Stimulated activated memory B cell treated with anti-CD40 and anti-IgM and Interleukin-4, amounts not matched to agents 10 μg/mL and 1 μg/mL and 100 μg/mL, for 72 hours (primary cell): ENCODE data around the gene WWOX.

Experiments
- ATAC-seq: fragments of 150-1000 bp; cut with Tn5 transposase; 2 replicates; pipeline ENCODE4 v1.10.0; 2021
- H3K27ac Mint-ChIP-seq: one replicate; pipeline ENCODE4 v1.8.0; 2022; ENCODE audit warnings: mild to moderate bottlenecking, mixed read lengths
- H3K27me3 Mint-ChIP-seq: one replicate; pipeline ENCODE4 v1.8.0; 2022; ENCODE audit warnings: mixed read lengths
- H3K36me3 Mint-ChIP-seq: one replicate; pipeline ENCODE4 v1.8.0; 2022; ENCODE audit warnings: mixed read lengths
- H3K4me1 Mint-ChIP-seq: one replicate; pipeline ENCODE4 v1.8.0; 2022; ENCODE audit warnings: mixed read lengths
- H3K4me3 Mint-ChIP-seq: one replicate; pipeline ENCODE4 v1.8.0; 2022; ENCODE audit warnings: mild to moderate bottlenecking, moderate library complexity, mixed read lengths
- H3K9me3 Mint-ChIP-seq: one replicate; pipeline ENCODE4 v1.8.0; 2022; ENCODE audit warnings: mixed read lengths

Gene WWOX

DNA sequence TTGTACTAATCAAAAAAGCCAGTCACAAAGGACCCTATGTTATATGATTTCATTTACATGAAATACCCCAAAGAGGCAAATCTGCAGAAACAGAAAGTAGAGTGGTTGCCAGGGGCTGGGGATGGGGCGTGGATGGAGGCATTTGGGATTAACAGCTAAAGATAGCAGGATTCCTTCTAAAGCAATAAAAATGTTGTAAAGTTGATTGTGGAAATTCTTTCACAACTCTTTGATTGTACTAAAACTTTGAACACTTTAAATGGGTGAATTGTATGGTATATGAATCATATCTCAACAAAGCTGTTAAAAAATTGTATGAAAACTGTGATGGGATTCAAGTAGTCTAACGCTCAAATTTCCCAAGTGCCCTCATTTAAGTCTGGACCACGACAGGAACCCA is 870.3 kb downstream of the WWOX start:
- no peaks in the 10 kb centered on the region for H3K36me3 Mint-ChIP-seq
- H3K27me3 Mint-ChIP-seq = peaks cover 19% of the 10 kb centered on the region
- no peak for ATAC-seq
- H3K9me3 Mint-ChIP-seq = no peaks in the 10 kb centered on the region
- H3K27ac Mint-ChIP-seq = no peak overlapping the region
- H3K4me3 Mint-ChIP-seq = no peak overlapping the region
- H3K4me1 Mint-ChIP-seq = peaks cover 18% of the 10 kb centered on the region

DNA sequence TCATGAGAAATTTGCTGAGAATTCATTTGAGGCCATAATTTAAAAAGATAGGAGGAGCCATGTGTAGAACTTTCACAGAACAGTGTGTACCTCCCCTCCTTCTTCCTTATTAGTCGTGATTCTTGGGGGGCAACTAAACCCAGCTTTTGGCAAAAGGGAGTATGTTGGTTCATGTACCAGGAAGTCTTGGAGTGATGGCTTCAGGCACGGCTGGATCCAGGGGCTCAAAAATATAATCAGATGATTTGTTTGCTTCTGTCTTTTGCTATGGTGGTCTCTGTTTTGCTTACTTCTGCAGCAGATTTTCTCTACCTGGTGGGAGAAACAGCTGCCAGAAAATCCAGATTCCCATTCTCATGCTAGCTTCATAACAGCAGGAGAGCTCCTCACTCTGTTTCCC is 871.2 kb downstream of the WWOX start:
- Mint-ChIP-seq H3K4me3 (no peak overlapping the region), H3K36me3 (no peaks in the 10 kb centered on the region), H3K4me1 (peaks cover 18% of the 10 kb centered on the region), H3K27me3 (peaks cover 19% of the 10 kb centered on the region), H3K9me3 (no peaks in the 10 kb centered on the region), H3K27ac (no peak overlapping the region)
- no peak for ATAC-seq

DNA sequence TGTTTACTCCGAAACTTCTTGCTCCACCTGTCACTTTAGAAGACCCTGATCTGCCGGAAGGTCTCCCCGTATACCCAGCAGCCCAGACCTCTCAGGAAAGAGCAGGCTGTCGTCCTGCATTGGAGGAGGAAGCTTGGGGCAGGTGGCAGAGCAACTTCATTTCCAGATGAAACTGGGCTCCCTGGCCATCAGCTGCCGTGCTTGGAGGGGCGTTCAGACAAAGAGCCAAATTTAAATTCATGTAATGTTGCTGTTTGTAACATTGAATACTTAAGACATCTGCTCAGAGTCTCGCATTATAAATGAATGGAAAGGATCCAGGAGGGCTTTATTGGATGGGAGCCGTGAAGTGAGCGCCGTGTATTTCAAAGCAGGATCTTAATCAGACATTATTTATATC is 872.6 kb downstream of the WWOX start:
- no peaks in the 10 kb centered on the region for H3K9me3 Mint-ChIP-seq
- no peaks in the 10 kb centered on the region for H3K36me3 Mint-ChIP-seq
- no peak for ATAC-seq
- peaks cover 19% of the 10 kb centered on the region for H3K27me3 Mint-ChIP-seq
- no peak overlapping the region for H3K27ac Mint-ChIP-seq
- peaks cover 6% of the 10 kb centered on the region for H3K4me1 Mint-ChIP-seq
- no peak overlapping the region for H3K4me3 Mint-ChIP-seq

DNA sequence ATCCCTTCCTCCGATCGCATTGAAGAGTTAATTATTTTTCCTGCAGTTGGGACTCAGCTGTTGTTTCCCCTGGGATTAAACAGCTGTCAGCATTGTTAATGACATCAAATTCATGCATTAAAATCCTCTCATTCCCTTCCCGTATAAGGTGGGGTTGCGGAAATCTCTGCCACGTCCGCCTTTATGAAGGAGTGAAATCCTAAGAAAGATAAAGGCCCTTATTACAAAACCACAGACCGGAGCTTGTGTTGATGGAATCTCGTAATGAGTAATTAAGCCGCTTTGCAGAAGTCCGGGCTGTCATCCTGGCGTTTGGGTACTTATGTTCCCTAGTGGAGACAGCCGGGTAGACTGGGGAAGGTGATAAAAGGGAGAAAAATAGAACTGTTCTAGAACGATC is 873.5 kb downstream of the WWOX start:
- Mint-ChIP-seq H3K4me1 (no peaks in the 10 kb centered on the region), H3K4me3 (no peak overlapping the region), H3K36me3 (no peaks in the 10 kb centered on the region), H3K27me3 (peaks cover 10% of the 10 kb centered on the region), H3K9me3 (no peaks in the 10 kb centered on the region), H3K27ac (no peak overlapping the region)
- no peak for ATAC-seq

DNA sequence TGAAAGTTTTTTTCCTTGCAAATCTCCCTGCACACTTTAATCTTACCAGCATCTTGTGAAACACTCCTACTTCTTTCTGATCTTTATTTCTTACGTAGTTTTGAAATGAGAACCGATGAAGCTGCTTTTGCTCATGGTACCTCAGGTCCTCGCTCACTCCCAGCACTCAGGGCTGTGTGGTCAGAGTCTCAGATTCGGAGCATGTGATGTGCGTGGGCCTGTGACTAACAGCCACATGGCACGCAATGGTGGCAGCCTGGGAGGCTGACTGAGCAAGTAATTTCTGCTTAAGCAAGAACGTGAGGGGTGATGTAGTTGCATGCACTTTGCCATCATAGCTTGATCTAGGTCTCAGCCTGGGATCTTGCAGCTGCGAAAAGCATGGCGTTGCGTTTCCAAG is 876.8 kb downstream of the WWOX start:
- Mint-ChIP-seq H3K27me3 (no peaks in the 10 kb centered on the region), H3K4me1 (no peaks in the 10 kb centered on the region), H3K4me3 (no peak overlapping the region), H3K27ac (no peak overlapping the region), H3K36me3 (no peaks in the 10 kb centered on the region), H3K9me3 (no peaks in the 10 kb centered on the region)
- no peak for ATAC-seq

DNA sequence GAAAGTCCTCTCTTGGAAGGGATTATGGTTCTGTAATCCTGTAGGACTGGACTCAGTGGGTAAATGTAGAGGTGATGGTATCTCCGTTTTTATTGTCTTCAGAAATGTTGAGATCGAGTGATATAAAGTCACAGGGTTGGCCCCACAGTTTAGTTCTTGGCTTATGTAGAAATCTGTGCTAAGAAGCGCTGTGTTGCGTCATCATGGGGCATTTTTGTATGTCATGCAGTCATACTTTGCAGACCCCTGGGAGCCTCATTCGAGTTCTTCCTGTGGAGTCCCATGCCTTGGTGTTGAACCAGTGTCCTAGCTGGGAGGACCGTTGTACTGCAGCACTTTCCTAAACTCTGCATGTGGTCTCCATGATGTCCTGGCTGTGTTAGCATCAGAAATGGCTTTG is 881.4 kb downstream of the WWOX start:
- no peaks in the 10 kb centered on the region for H3K36me3 Mint-ChIP-seq

DNA sequence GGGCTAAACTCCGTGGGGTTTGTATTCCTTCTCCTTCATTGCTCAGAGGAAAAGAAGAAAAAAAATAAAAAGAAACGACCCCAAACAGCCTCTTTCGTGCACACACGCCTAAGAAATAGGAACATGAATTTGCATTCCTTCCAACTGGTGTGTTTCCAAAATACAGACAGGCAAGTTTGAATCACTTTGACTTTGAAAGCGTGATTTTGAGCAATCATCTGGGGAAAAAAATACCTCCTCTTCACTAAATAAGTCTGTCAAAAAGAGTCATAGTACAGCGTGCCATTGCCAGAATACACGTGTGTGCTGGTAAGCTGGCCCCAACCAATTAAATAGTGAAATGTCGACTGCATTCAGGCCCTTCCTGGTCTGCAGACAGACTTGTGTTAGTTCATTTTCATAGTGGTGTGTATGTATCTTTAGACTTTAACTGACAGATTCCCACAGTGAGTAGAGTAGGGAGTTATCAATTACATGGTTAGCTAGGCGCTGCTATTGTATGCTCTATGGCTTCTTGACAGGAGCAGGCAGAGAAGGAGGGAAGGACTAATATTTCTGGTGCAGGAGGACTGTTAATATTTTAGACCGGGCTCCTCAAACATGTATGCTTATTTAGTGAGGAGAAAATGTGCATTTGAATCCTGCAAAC is 882.8 kb downstream of the WWOX start:
- no peaks in the 10 kb centered on the region for H3K9me3 Mint-ChIP-seq
- no peak overlapping the region for H3K4me3 Mint-ChIP-seq
- no peaks in the 10 kb centered on the region for H3K4me1 Mint-ChIP-seq
- no peaks in the 10 kb centered on the region for H3K36me3 Mint-ChIP-seq
- no peaks in the 10 kb centered on the region for H3K27me3 Mint-ChIP-seq
- no peak overlapping the region for H3K27ac Mint-ChIP-seq
- ATAC-seq = no peak

More for the DNA sequence above, 881.4 kb downstream of the WWOX start:
- ATAC-seq = no peak
- H3K4me1 Mint-ChIP-seq = no peaks in the 10 kb centered on the region
- no peak overlapping the region for H3K27ac Mint-ChIP-seq
- no peaks in the 10 kb centered on the region for H3K27me3 Mint-ChIP-seq
- H3K9me3 Mint-ChIP-seq = no peaks in the 10 kb centered on the region
- H3K4me3 Mint-ChIP-seq = no peak overlapping the region

DNA sequence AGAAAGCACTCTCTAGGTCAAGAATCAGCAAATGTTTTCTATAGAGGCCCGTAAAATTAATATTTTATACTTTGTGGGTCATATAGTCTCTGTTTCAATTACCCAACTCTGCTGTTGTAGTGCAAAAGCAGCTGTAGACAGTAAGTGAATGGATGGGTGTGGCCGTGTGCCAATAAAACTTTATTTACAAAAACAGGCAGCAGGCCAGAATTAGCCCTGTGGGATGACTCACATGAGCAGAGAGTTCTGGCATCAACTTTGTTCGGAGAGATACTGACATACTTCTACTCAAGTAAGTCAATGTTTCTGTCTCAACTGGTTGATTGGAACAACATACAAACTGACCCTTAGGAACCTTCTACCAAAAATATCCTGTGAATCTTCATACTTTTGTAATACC is 884.9 kb downstream of the WWOX start:
- no peaks in the 10 kb centered on the region for H3K36me3 Mint-ChIP-seq
- no peak for ATAC-seq
- H3K27me3 Mint-ChIP-seq = no peaks in the 10 kb centered on the region
- H3K9me3 Mint-ChIP-seq = no peaks in the 10 kb centered on the region
- H3K27ac Mint-ChIP-seq = no peak overlapping the region
- no peak overlapping the region for H3K4me3 Mint-ChIP-seq
- peaks cover 2% of the 10 kb centered on the region for H3K4me1 Mint-ChIP-seq

DNA sequence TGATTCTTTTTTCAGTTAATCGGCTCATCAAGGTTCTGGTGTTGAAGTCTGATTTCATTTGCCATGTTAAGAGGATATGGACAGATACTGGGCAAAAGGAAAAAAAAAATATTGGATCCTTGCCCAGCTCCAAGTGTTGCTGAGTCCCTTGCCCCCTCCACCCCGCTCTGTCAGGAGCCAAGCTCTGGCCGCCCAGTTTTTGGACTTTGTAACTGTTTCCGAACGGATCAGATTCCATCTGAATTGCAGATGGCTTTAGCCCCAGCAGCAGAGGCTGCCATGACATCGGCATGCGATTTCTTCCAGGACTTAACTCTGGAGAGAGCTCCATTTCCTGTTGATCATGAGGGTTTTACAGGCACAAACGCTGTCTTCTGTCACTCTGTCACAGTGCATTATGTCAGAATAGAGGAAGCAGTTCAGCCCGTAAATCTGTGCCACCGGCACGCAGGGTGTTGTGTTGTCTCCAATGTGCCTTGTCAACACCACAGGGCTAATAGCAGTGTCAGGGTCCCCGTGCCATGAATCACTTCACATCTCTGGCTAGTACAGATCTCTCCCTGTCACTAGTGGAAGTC is 885.5 kb downstream of the WWOX start:
- H3K27me3 Mint-ChIP-seq = no peaks in the 10 kb centered on the region
- H3K9me3 Mint-ChIP-seq = no peaks in the 10 kb centered on the region
- no peak overlapping the region for H3K27ac Mint-ChIP-seq
- ATAC-seq = no peak
- H3K36me3 Mint-ChIP-seq = no peaks in the 10 kb centered on the region
- H3K4me1 Mint-ChIP-seq = peaks cover 8% of the 10 kb centered on the region
- H3K4me3 Mint-ChIP-seq = no peak overlapping the region

DNA sequence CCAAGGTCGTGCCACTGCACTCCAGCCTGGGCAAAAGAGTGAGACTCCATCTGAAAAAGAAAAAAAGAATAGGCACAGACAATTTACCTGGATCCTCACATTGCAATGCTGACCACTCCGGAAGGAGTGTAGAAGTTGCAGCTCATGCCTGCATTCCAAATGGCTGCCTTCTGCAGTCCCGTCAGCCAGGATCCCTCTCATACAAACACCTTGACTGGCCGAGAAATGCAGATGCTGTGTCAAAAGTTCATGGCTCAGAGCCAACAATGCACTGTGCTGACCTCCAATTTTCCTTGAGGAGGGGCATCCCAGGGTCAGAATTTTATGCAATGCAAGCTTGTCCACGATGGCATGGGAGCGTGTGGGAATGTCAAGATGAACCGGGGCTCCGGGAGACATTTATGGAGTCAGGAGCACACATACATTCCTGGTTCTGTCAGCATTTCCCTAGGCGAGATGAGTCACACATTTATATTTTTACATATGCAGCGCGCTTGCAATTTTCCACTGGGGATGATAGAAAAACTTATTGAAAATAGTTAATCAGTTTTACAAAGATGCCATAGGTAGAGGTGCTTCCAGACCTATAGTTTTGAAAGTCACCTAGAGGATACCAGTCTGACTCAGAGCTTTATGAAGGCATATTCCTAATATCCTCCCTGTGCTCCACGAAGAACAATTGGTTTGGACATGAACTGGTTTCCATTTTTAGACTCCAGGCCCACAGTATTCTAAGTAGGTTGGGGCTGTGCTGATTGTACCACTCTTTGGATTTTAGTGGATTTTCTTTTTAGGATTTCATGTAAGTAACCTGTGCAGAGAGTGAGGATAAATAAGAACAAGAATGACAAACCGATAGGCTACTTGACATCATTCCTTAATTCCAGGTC is 886.5 kb downstream of the WWOX start:
- Mint-ChIP-seq H3K36me3 (no peaks in the 10 kb centered on the region), H3K9me3 (no peaks in the 10 kb centered on the region), H3K27me3 (no peaks in the 10 kb centered on the region), H3K27ac (no peak overlapping the region), H3K4me3 (no peak overlapping the region), H3K4me1 (peaks cover 18% of the 10 kb centered on the region)
- ATAC-seq = no peak

DNA sequence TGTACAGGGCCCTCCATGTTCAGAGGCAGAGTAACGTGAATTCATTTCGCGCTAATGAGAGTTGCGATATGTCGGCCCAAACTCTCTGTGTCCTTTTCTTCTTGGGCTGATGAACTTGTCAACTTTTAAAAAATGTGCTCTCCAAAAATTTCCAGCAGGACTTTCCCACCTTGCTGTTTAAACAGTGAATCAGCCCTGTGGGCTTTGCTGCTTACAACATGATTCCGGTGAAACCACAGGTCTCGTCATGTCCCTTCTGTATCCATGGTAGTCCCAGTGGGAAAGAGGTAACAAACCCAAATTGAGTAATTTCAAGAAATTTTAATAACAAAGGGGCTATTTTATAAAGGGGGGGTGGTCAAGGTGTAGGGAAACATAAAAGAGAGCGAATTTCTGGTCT is 888.2 kb downstream of the WWOX start:
- H3K27me3 Mint-ChIP-seq = no peaks in the 10 kb centered on the region
- H3K9me3 Mint-ChIP-seq = no peaks in the 10 kb centered on the region
- H3K4me3 Mint-ChIP-seq = no peak overlapping the region
- H3K27ac Mint-ChIP-seq = no peak overlapping the region
- no peaks in the 10 kb centered on the region for H3K36me3 Mint-ChIP-seq
- H3K4me1 Mint-ChIP-seq = peaks cover 19% of the 10 kb centered on the region
- ATAC-seq = no peak

DNA sequence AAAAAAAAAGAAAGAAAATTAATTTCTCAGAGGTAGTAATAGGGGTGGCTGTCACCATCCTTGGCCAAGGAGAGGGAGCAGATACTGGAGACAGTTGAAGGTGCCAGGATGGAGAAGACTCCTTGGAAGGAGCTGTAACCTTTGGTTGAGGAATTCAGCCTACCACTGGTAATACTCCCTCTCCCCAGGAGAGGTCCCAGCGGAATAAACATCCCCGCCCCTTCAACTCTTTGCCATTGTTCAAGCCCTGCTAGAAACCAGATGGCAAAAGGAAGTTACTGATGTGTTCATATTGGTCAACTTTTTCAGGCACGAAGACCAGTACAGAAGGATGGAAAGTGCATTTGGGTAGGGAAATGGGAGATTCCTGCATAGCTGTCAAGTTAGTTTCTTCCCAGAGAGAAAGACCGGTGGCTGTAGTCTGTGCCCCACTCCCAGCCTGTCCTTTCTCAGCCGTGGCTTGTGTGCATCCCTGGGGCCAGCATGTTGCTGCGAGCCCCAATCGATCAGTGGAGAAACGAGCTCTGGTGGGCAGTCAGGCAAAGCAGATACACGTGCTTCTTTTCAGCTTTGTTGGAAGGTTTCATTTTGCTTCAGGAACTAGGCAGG is 889.0 kb downstream of the WWOX start:
- ATAC-seq = no peak
- Mint-ChIP-seq H3K27ac (no peak overlapping the region), H3K4me3 (no peak overlapping the region), H3K4me1 (peaks cover 19% of the 10 kb centered on the region), H3K27me3 (no peaks in the 10 kb centered on the region), H3K36me3 (no peaks in the 10 kb centered on the region), H3K9me3 (no peaks in the 10 kb centered on the region)

DNA sequence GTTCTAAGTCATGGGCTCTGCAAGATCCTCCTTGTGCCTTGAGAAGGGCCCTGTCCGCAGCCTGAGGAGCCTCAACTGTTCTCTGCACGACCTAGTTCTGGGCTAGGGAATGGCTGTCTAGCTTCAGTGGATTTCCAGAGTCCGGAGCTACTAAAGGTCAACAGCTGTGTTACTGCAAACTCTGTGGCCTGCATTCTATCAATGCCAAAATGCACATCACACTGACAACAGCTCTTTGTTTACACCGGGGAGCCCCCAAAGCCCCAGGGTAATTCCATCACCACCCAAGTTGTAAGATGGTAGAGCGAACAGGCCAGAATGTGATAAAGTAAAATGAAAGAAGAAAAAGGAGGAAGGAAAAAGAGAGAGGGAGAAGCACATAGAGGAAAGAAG is 890.9 kb downstream of the WWOX start:
- H3K36me3 Mint-ChIP-seq = no peaks in the 10 kb centered on the region
- ATAC-seq = peak; percentile 57
- peak overlapping the region; percentile 2 for H3K4me3 Mint-ChIP-seq
- peaks cover 19% of the 10 kb centered on the region for H3K4me1 Mint-ChIP-seq
- H3K27ac Mint-ChIP-seq = peak overlapping the region; percentile 91
- no peaks in the 10 kb centered on the region for H3K9me3 Mint-ChIP-seq
- no peaks in the 10 kb centered on the region for H3K27me3 Mint-ChIP-seq

DNA sequence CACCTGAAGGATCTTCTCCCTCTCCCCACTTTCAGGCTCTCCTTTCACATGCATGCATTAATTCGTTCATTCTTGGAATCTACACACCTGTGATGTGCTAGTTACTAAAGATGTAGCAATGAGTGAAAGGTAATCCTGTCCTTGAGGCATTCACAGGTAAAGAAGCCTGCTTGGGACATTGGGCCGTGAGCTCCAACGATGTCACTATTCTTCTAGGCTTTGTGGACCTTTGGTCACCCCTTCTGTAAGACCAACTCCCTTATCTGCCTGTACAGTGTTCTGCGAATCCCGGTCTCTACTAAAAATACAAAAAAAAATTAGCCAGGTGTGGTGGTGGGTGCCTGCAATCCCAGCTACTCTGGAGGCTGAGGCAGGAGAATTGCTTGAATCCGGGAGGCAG is 892.5 kb downstream of the WWOX start:
- Mint-ChIP-seq H3K27ac (no peak overlapping the region), H3K27me3 (no peaks in the 10 kb centered on the region), H3K4me3 (no peak overlapping the region), H3K36me3 (no peaks in the 10 kb centered on the region), H3K4me1 (peaks cover 19% of the 10 kb centered on the region), H3K9me3 (no peaks in the 10 kb centered on the region)
- ATAC-seq = no peak

DNA sequence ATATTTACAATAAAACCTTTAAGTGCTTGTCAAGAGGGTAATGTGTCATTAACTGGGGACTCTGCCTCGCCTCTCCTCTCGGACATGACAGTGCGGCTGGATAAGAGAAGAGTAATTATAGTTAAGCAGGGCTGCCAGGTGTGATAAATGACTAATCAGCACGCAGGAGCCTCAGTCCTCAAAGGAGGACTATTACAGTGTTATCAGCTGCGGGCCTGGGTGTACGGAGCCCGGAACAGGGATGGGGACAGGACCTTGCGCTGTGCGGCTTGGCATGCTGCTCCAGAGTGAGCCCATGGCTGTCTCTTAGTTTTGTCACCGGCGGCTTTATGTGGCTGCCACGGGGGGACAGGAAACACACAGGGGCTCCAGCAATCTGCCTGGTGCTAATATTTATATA is 893.9 kb downstream of the WWOX start:
- H3K4me3 Mint-ChIP-seq = no peak overlapping the region
- peaks cover 19% of the 10 kb centered on the region for H3K4me1 Mint-ChIP-seq

More for the DNA sequence above, 893.9 kb downstream of the WWOX start:
- Mint-ChIP-seq H3K27me3 (no peaks in the 10 kb centered on the region), H3K27ac (no peak overlapping the region), H3K36me3 (no peaks in the 10 kb centered on the region), H3K9me3 (no peaks in the 10 kb centered on the region)
- ATAC-seq = no peak
